GM03348 (cell line): Measurements from ENCODE around the gene TNXB.
A peak's percentile ranks its signal among the peaks of the same experiment; 100 is the strongest.
"Not testable (repeated sequence)": the region's sequence is repeated elsewhere in the genome, so short reads cannot be mapped to it uniquely, and the experiment has no call there.

ENCODE experiments used
- DNase-seq: peaks from one replicate; pipeline ENCODE4 v3.0.0; 2012; ENCODE audit warnings: low spot score

Gene TNXB

DNA sequence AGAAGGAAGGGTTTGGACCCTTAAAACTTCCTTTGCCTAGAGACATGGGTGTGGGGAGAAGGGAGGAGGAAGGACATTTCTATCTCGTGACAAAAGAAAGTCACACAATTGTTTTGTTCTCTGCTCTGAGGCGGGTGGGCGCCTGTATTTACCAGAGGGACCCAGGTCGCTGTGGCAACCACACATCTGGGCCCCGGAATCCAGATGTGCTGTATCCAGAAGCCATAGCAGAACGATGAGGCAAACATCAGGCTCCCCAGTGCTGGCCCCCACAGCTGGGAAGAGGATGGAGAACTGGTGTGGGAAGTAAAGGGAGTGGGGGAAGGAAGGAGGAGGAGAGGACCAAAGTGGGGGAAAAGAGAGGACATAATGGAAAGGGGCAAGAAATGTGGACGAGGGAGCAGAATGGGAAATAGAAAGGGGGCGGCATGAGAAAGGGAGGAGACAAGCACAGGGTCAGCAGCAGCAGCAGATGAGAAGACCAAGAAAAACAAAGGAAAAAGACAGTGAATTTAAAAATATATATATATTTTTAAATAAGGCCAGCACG, 3.4 kb upstream of the TNXB start:
- no peak for DNase-seq

DNA sequence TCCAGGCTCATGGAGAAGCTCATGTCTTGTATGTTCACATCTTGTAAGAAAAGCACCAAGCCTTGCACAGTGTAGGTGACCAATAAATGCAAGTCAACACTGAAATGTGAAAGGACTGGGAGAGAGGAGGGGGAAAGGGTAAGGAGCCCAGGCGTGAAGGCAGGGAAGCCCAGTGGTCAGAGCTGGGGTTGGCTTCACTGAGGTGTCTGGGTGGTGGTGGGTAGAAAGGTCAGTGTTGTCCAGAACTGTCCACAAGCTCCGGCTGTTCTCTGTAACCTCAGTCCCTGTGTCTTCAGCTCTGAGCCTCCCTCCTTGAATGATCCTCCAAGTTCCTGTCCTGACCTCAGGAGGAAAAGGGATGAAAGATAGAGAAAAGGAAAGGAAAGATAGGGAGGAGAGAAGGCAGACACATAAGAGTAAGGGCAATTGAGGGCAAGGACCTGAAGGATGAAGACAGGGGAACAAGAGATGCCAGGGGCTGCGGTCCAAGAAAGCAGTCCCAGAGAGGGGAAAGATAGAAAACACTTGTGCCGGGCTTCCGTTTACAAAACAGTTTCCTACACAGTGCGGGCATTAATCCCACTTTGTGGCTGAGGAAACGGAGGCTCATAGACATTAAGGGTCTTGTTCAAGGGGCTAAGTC, 2.4 kb upstream of the TNXB start:
- no peak for DNase-seq

- no peak for DNase-seq
These were observed 1.5 kb upstream of the TNXB start for GRCh38 chr6:32110632-32111031.

GRCh38 chr6:32109765-32110160, 625 bp upstream of the TNXB start:
- DNase-seq: no peak

GRCh38 chr6:32108727-32109113, 418 bp downstream of the TNXB start:
- DNase-seq: no peak

DNA sequence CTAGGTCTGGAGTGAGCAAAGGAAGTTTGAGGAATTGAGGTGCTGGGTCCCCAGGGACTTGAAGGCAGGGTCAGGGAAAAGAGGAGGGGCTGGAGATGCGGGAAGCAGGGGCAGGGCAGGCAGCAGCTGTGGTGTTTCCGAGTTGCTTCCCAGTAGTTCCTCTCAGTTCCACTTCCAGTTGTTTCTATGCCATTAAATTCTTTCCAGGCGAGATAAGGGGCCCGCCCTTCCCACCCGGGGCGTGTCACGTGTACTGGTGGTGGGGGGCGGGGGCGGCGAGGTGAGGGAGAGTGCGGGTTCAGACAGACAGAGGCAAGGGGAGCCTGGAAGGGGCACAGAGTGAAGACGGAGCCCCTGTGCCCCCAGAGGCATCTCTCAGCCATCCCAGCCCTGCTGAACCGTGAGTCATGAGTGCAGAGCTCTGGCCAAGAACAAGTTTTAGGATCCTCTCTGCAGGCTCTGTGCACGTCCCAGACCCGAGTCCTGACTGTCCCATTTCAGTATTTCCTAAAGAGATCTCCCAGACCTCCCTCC, 977 bp downstream of the TNXB start:
- DNase-seq: peak; percentile 78

GRCh38 chr6:32107406-32107805, 1.7 kb downstream of the TNXB start:
- DNase-seq: peak; percentile 58

DNA sequence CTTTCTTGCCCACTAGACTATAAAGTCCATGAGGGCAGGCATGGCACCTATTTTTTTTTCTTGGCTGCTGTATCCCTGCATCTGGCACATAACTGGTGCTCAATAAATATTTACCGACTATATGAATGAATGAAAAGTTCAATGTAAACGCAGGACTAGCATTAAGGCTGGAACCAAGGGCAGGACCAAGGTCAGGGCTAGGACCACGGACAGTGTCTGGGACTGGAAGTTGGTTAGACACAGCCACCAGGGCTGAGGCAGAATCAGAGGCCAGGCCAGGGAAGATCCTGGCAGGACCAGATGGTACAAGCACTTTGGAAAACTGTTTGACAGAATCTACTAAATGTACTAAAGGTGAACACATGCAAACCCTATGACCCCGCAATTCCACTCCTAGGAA, 3.7 kb downstream of the TNXB start:
- DNase-seq: no peak

DNA sequence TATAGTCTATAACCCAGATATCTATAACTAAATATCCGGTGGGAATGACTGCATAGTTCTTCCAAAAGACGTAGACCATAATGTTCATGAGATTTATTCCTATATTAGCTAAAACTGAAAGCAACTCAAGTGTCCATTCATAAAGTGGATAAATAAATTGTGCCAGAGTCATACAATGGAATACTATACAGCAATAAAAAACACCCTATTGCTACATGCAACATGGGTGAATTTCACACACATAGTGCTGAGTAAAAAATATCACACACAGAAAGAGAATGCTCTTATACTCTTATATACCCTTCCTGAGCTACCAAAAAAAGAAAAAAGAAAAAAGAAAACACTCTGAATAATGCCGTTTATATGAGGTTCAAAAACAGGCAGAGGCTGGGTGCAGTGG, 6.9 kb downstream of the TNXB start:
- DNase-seq: no peak

DNA sequence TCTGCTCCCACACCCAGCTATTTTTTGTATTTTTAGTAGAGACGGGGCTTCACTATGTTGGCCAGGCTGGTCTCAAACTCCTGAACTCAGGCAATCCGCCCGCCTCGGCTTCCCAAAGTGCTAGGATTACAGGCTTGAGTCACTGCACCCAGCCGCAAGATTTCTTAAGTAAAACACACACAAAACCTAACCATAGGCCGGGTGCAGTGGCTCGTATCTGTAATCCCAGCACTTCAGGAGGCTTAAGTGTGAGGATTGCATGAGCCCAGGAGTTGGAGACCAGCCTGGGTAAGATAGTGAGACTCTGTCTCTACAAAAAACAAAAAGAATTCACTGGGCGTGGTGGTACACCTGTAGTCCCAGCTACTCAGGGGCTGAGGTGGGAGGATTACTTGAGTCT, 8.9 kb downstream of the TNXB start:
- not testable (repeated sequence) for DNase-seq

GRCh38 chr6:32097364-32097763, 11.8 kb downstream of the TNXB start:
- no peak for DNase-seq

GRCh38 chr6:32096394-32097258, 12.5 kb downstream of the TNXB start:
- no peak for DNase-seq

DNA sequence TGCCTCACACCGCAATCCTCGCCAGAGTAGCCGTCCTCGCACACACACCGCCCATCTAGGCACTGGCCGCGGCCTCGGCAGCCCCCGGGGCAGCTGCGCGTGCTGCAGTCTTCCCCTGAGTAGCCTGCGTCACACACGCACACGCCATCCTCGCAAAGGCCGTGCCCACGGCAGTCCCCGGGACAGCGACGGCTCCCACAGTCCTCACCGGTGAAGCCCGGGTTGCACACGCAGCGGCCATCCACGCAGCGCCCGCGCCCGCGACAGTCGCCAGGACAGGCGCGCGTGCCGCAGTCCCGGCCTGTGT, 13.1 kb downstream of the TNXB start:
- DNase-seq: no peak

- no peak for DNase-seq
These were observed 13.6 kb downstream of the TNXB start for GRCh38 chr6:32095338-32096086.

GRCh38 chr6:32092760-32093497, 16.2 kb downstream of the TNXB start:
- DNase-seq: peak; percentile 66

DNA sequence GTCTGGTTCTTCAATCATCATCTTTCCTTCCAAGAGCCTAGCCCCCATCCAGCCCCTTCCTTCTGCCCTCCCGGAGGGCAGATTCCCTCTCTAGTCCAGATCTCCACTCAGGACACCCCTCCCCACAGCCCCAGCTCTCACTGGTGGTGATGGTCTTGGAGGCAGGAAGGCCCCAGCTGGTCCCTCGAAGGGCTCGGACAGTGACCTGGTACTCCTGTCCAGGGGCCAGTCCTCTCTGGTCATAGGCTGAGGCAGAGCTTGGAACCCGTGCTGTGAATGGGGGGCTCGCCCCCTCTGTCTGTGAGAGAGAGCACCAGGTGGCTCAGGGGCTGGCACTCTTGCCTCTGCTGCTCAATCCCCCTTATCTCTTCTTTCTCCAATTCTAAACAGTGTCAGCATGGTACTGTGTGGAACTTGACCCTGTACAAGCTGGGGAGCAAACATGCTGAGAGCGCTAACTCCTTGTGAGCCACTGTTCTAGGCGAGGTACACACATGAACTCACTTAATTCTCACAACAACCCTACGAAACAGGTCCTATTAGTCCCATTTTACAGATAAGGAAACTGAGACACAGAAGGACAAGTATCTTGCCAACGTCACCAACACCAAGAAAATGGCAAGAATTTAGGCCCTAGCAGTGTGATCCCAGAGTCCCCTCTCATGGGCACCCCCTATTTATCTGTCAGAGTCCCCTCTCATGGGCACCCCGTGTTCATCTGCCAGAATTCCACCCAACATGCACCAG, 19.9 kb downstream of the TNXB start:
- no peak for DNase-seq

- no peak for DNase-seq
These were observed 20.6 kb downstream of the TNXB start for GRCh38 chr6:32088487-32089049.

- no peak for DNase-seq
These were observed 21.3 kb downstream of the TNXB start for GRCh38 chr6:32087574-32088486.

- peak; percentile 88 for DNase-seq
These were observed 22.2 kb downstream of the TNXB start for GRCh38 chr6:32086661-32087573.
